HepG2 (cell line): Measurements from ENCODE around the gene FAM163A. TPM values are rescaled to one million over a fixed set of nuclear protein-coding genes. Genes with fewer than 3 reads are reported as not detected.

Source experiments
- ATAC-seq: fragments of 200-7000 bp; cut with Tn5 transposase; 3 replicates; pipeline ENCODE4 v1.9.1; 2020; ENCODE audit warnings: mild to moderate bottlenecking, moderate library complexity
- BruUV-seq: library from RNA; stranded (reverse); fragments of 400-500 nt; replicated peaks from 2 replicates; lab custom pipeline; 2021; lab: Mats Ljungman, UMichigan
- CTCF ChIA-PET: fragments of 300-600 bp; formaldehyde crosslinking; extraction: SDS; loops from one replicate; lab custom pipeline; 2021; ENCODE audit warnings: low total read pairs, inconsistent platforms, low intra/inter-chr PET ratio; lab: Yijun Ruan, JAX
- POLR2A ChIA-PET: fragments of 350-600 bp; sonication (Branson Sonifier 250); formaldehyde crosslinking; loops from one replicate; lab custom pipeline; 2020; ENCODE audit warnings: antibody characterized with exemption, inconsistent platforms; lab: Yijun Ruan, JAX
- DNase-seq: peaks from one replicate; pipeline ENCODE4 v3.0.0-alpha.2; 2015; ENCODE audit warnings: low spot score
- FAIRE-seq: peaks from 3 replicates; lab custom pipeline; 2011; peaks lifted over from hg19 to GRCh38; lab: Jason Lieb, UNC
- H2AFZ ChIP-seq: one replicate; pipeline ENCODE4 v1.6.1; 2011; ENCODE audit warnings: low read length, inconsistent platforms
- H3K27ac ChIP-seq: fragments of 300-600 bp; 3 replicates; pipeline ENCODE4 v1.8.0; 2011; ENCODE audit warnings: mixed run types, mild to moderate bottlenecking, mixed read lengths, low read length, inconsistent platforms; ENCODE audit not compliant: insufficient read depth; ENCODE audit errors: extremely low read length
- H3K27me3 ChIP-seq, 2 experiments: fragments of 200-600 bp in 1 of 2; 2 replicates in 1 of 2; 3 replicates in 1 of 2; pipeline versions ENCODE4 v1.6.0 to v1.8.0; 2011; ENCODE audit warnings: low read length in 2 of 2, mild to moderate bottlenecking in 2 of 2, moderate library complexity in 2 of 2, inconsistent platforms in 1 of 2; ENCODE audit not compliant: insufficient read depth in 2 of 2, control insufficient read depth in 1 of 2
- H3K36me3 ChIP-seq, 2 experiments: fragments of 200-600 bp in 1 of 2; replicated peaks in 1 of 2; 2 replicates in 1 of 2; 3 replicates in 1 of 2; pipeline versions ENCODE4 v1.5.1 to v1.8.0; 2011; ENCODE audit warnings: low read length in 2 of 2, inconsistent platforms in 1 of 2; ENCODE audit not compliant: insufficient read depth in 2 of 2, control insufficient read depth in 1 of 2
- H3K4me1 ChIP-seq: 2 replicates; pipeline ENCODE4 v1.5.1; 2012; ENCODE audit warnings: low read length, inconsistent platforms; ENCODE audit not compliant: insufficient read depth
- H3K4me2 ChIP-seq: 2 replicates; pipeline ENCODE4 v1.6.0; 2011; ENCODE audit warnings: low read depth, low read length, inconsistent platforms
- H3K4me3 ChIP-seq, 3 experiments: fragments of 200-600 bp in 1 of 3; sonication (generic), shearing (Covaris generic) in 1 of 3; replicated peaks in 1 of 3; 2 replicates each; pipeline ENCODE4 v1.5.1; 2011 to 2016; ENCODE audit warnings: low read length in 3 of 3, inconsistent platforms in 2 of 3, low read depth in 2 of 3, mild to moderate bottlenecking in 2 of 3, control low read depth in 1 of 3, mixed read lengths in 1 of 3; ENCODE audit not compliant: insufficient read depth in 1 of 3
- H3K79me2 ChIP-seq: one replicate; pipeline ENCODE4 v1.6.1; 2011; ENCODE audit warnings: low read length, inconsistent platforms; ENCODE audit not compliant: insufficient read depth
- H3K9ac ChIP-seq: 2 replicates; pipeline ENCODE4 v1.6.0; 2011; ENCODE audit warnings: mild to moderate bottlenecking, low read depth, low read length, inconsistent platforms; ENCODE audit not compliant: insufficient read depth
- H3K9me3 ChIP-seq: 2 replicates; pipeline ENCODE4 v1.5.1; 2012; ENCODE audit warnings: mild to moderate bottlenecking, low read length
- H4K20me1 ChIP-seq: 2 replicates; pipeline ENCODE4 v1.6.0; 2011; ENCODE audit warnings: inconsistent platforms, mild to moderate bottlenecking, low read length, moderate library complexity; ENCODE audit not compliant: insufficient read depth
- ATM ChIP-seq: fragments of 450-650 bp; IDR thresholded peaks from 2 replicates; pipeline ENCODE4 v1.7.1; 2017; ENCODE audit warnings: mild to moderate bottlenecking, borderline replicate concordance
- BRCA1 ChIP-seq: sonication (generic); formaldehyde crosslinking; IDR thresholded peaks from 2 replicates; pipeline ENCODE4 v1.4.0; 2020; ENCODE audit warnings: missing genetic modification reagents
- GABPA ChIP-seq, 2 experiments: IDR thresholded peaks; 2 replicates each; pipeline ENCODE4 v1.6.1; 2011 to 2016; ENCODE audit warnings: low read depth in 2 of 2, low read length in 1 of 2, missing biosample characterization in 1 of 2, missing genetic modification characterization in 1 of 2
- GTF3A ChIP-seq: sonication (generic); formaldehyde crosslinking; conservative IDR thresholded peaks from 2 replicates; pipeline ENCODE4 v1.4.0; 2020; ENCODE audit warnings: mild to moderate bottlenecking, missing genetic modification reagents
- MAFK ChIP-seq, 2 experiments: IDR thresholded peaks in 1 of 2; conservative IDR thresholded peaks in 1 of 2; 2 replicates each; pipeline ENCODE4 v1.6.1; 2011; ENCODE audit warnings: improper control_type of control experiment in 2 of 2, low read length in 2 of 2
- NAIF1 ChIP-seq: sonication (generic); formaldehyde crosslinking; IDR thresholded peaks from 2 replicates; pipeline ENCODE4 v1.5.0; 2020; ENCODE audit warnings: mild to moderate bottlenecking, missing genetic modification reagents, borderline replicate concordance
- POGK ChIP-seq: sonication (generic); formaldehyde crosslinking; conservative IDR thresholded peaks from 2 replicates; pipeline ENCODE4 v1.8.0; 2022; ENCODE audit warnings: mild to moderate bottlenecking, moderate library complexity, missing genetic modification reagents
- PRDM15 ChIP-seq: sonication (generic); formaldehyde crosslinking; IDR thresholded peaks from 2 replicates; pipeline ENCODE4 v1.4.0; 2020; ENCODE audit warnings: missing genetic modification reagents
- TEAD2 ChIP-seq: sonication (generic); formaldehyde crosslinking; IDR thresholded peaks from 2 replicates; pipeline ENCODE4 v1.9.0; 2021; ENCODE audit warnings: missing genetic modification reagents
- TEF ChIP-seq: sonication (generic); formaldehyde crosslinking; IDR thresholded peaks from 2 replicates; pipeline ENCODE4 v1.5.0; 2020; ENCODE audit warnings: missing genetic modification reagents
- ZNF44 ChIP-seq: sonication (generic); formaldehyde crosslinking; IDR thresholded peaks from 2 replicates; pipeline ENCODE4 v1.5.1; 2020; ENCODE audit warnings: mild to moderate bottlenecking, missing genetic modification reagents
- ZNF562 ChIP-seq: sonication (generic); formaldehyde crosslinking; IDR thresholded peaks from 2 replicates; pipeline ENCODE4 v1.8.0; 2022; ENCODE audit warnings: missing genetic modification reagents, borderline replicate concordance
- ZNF770 ChIP-seq: sonication (generic); formaldehyde crosslinking; IDR thresholded peaks from 2 replicates; pipeline ENCODE4 v1.5.0; 2020; ENCODE audit warnings: mild to moderate bottlenecking, missing genetic modification reagents
- ZSCAN25 ChIP-seq: sonication (generic); formaldehyde crosslinking; IDR thresholded peaks from 2 replicates; pipeline ENCODE4 v1.8.0; 2022; ENCODE audit warnings: mild to moderate bottlenecking, missing genetic modification reagents
- WGBS: methylation state at CpG from one replicate; pipeline ENCODE4 v1.1.6; 2017; ENCODE audit warnings: low lambda C conversion rate; 5-methylcytosine and 5-hydroxymethylcytosine counted together
- in situ Hi-C: cut with HindIII; loops from 2 replicates; pipeline ENCODE4 v1.10.0; 2017; ENCODE audit warnings: low pct_unique_long_range_greater_than_20kb; ENCODE audit not compliant: extremely low pct_ligation_motif_present
- intact Hi-C: fragments of 100-400 bp; cut with micrococcal nuclease; formaldehyde crosslinking; loops from one replicate; pipeline ENCODE4 v1.10.0; 2022; ENCODE audit not compliant: unreplicated experiment
- polyA plus RNA-seq, 8 experiments: library from polyadenylated mRNA; depleted of rRNA in 3 of 8; stranded (reverse) in 7 of 8; unstranded in 1 of 8; fragments of >200 nt; fragmentation: Illumina TruSeq in 4 of 8; extraction: Trizol in 4 of 8; gene quantifications; 2 replicates each; pipeline versions ENCODE4 v1.2.1 to v1.2.3, GENCODE V29; 2011 to 2016; ENCODE audit warnings: low read depth in 4 of 8, missing spikeins in 1 of 8, mixed read lengths in 1 of 8; ENCODE audit not compliant: insufficient read depth in 1 of 8
- total RNA-seq, 5 experiments: library from RNA; depleted of rRNA; stranded (reverse); fragments of >200 nt; fragmentation: Illumina TruSeq; extraction: Trizol; gene quantifications; 2 replicates each; pipeline ENCODE4 v1.2.3, GENCODE V29; 2016; ENCODE audit warnings: low read depth in 1 of 5

The FAM163A gene
- total and polyA plus RNA-seq, 2 of the 13 experiments (the other 11 are each of a cell fraction or from before 2014, with no cell fraction given) = not detected

GRCh38 chr1:179707406-179707805 lies 35.7 kb upstream of the FAM163A start:
- ChIA-PET POLR2A (no interaction called here), CTCF (interaction anchor here (2.9 kb wide), 1 partner anchor 102 kb away, joined by 43 read pairs; no protein-coding TSS in a partner anchor)
- intact Hi-C loops = loop anchor here (2.0 kb wide), 1 partner anchor 471 kb away; no protein-coding TSS in a partner anchor
- no peaks in the 10 kb centered on the region for H3K36me3 ChIP-seq
- no peaks in the 10 kb centered on the region for H3K9me3 ChIP-seq
- DNase-seq (no peak), FAIRE-seq (no peak), ATAC-seq (no peak)
- H3K9ac ChIP-seq = no peak overlapping the region
- 0% methylated on average over 2 of the region's 2 CpGs for WGBS
- H3K4me3 ChIP-seq = no peak overlapping the region
- H3K79me2 ChIP-seq = no peaks in the 10 kb centered on the region
- no TSS peak for BruUV-seq
- in situ Hi-C loops = loop anchor here (5.0 kb wide), 1 partner anchor 110 kb away; no protein-coding TSS in a partner anchor
- no peaks in the 10 kb centered on the region for H3K4me1 ChIP-seq
- H3K4me2 ChIP-seq = no peak overlapping the region
- H2AFZ ChIP-seq = no peak overlapping the region
- H3K27ac ChIP-seq = no peak overlapping the region
- peaks cover 0 to 11% of the 10 kb centered on the region in 2 experiments; a peak in 1 of 5 replicates for H3K27me3 ChIP-seq
- H4K20me1 ChIP-seq = no peaks in the 10 kb centered on the region
- TF ChIP-seq BRCA1 (CRISPR knock-in tag) (no peak), ZNF770 (no peak), GTF3A (CRISPR knock-in tag) (no peak), NAIF1 (CRISPR knock-in tag) (no peak), MAFK (conservative IDR thresholded peaks at IDR 0.05 in 1 of 2, IDR thresholded peaks at IDR 0.05 in 1 of 2; ENCODE audit: low read length in 2 of 2) (no peak), ZNF562 (CRISPR knock-in tag) (no peak), GABPA (IDR thresholded peaks at IDR 0.05; ENCODE audit: low read depth, low read length) (no peak), GABPA (CRISPR knock-in tag; IDR thresholded peaks at IDR 0.05; ENCODE audit: low read depth) (no peak), POGK (no peak), TEAD2 (CRISPR knock-in tag) (no peak), PRDM15 (CRISPR knock-in tag) (no peak), ZSCAN25 (no peak), TEF (CRISPR knock-in tag) (no peak), ZNF44 (CRISPR knock-in tag) (no peak), ATM (no peak)
